ENCODE data around the gene GRK1.
"Not testable (repeated sequence)": the region's sequence is repeated elsewhere in the genome, so short reads cannot be mapped to it uniquely, and the experiment has no call there.

GRK1 gene

GRCh38 chr13:113622791-113623490, 44.1 kb upstream of the GRK1 start:
- TF ChIP-seq, protein P1, sequence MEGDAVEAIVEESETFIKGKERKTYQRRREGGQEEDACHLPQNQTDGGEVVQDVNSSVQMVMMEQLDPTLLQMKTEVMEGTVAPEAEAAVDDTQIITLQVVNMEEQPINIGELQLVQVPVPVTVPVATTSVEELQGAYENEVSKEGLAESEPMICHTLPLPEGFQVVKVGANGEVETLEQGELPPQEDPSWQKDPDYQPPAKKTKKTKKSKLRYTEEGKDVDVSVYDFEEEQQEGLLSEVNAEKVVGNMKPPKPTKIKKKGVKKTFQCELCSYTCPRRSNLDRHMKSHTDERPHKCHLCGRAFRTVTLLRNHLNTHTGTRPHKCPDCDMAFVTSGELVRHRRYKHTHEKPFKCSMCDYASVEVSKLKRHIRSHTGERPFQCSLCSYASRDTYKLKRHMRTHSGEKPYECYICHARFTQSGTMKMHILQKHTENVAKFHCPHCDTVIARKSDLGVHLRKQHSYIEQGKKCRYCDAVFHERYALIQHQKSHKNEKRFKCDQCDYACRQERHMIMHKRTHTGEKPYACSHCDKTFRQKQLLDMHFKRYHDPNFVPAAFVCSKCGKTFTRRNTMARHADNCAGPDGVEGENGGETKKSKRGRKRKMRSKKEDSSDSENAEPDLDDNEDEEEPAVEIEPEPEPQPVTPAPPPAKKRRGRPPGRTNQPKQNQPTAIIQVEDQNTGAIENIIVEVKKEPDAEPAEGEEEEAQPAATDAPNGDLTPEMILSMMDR (IDR thresholded peaks at IDR 0.05; ENCODE audit: borderline replicate concordance, insufficient read depth, low read depth, low read length) = no peak
- no peak overlapping the region for H3K4me3 ChIP-seq (ENCODE audit: low read depth, low read length)

- TF ChIP-seq, protein P1 (IDR thresholded peaks at IDR 0.05; ENCODE audit: borderline replicate concordance, insufficient read depth, low read depth, low read length) = no peak
- H3K4me3 ChIP-seq (ENCODE audit: low read depth, low read length) = no peak overlapping the region
Measured at GRCh38 chr13:113623491-113624234, 43.4 kb upstream of the GRK1 start.

DNA sequence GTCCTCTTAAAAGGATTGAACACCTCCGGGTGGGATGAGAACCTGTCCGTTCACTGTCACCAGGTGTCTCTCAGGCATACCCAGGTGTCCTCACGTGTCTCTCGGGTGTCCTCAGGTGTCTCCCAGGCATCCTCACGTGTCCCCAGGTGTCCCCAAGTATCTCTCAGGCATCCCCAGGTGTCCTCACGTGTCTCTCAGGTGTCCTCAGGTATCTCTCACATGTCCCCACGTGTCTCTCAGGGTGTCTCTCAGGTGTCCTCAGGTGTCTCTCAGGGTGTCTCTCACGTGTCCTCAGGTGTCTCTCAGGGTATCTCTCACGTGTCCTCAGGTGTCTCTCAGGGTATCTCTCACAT, 42.8 kb upstream of the GRK1 start:
- no peak overlapping the region for H3K4me3 ChIP-seq (ENCODE audit: low read depth, low read length)
- TF ChIP-seq, protein P1 (IDR thresholded peaks at IDR 0.05; ENCODE audit: borderline replicate concordance, insufficient read depth, low read depth, low read length) = no peak

- H3K4me3 ChIP-seq (ENCODE audit: low read depth, low read length) = not testable (repeated sequence)
Measured at GRCh38 chr13:113624640-113625304, 42.2 kb upstream of the GRK1 start.

GRCh38 chr13:113625965-113626721, 40.9 kb upstream of the GRK1 start:
- TF ChIP-seq, protein P1 (IDR thresholded peaks at IDR 0.05; ENCODE audit: borderline replicate concordance, insufficient read depth, low read depth, low read length) = no peak

GRCh38 chr13:113627136-113627535, 39.9 kb upstream of the GRK1 start:
- TF ChIP-seq, protein P1 (IDR thresholded peaks at IDR 0.05; ENCODE audit: borderline replicate concordance, insufficient read depth, low read depth, low read length) = no peak

More at GRCh38 chr13:113625965-113626721, 40.9 kb upstream of the GRK1 start:
- H3K4me3 ChIP-seq (ENCODE audit: low read depth, low read length) = no peak overlapping the region

More at GRCh38 chr13:113627136-113627535, 39.9 kb upstream of the GRK1 start:
- no peak overlapping the region for H3K4me3 ChIP-seq (ENCODE audit: low read depth, low read length)

All from GM12875 (cell line).